ENCODE measurements around the gene SREBF1.

GRCh38 chr17:17815062-17815406, 21.8 kb downstream of the SREBF1 start:
- no peak for TF ChIP-seq EZH2 (IDR thresholded peaks at IDR 0.05; ENCODE audit: low read depth)
- TF ChIP-seq, protein P1, sequence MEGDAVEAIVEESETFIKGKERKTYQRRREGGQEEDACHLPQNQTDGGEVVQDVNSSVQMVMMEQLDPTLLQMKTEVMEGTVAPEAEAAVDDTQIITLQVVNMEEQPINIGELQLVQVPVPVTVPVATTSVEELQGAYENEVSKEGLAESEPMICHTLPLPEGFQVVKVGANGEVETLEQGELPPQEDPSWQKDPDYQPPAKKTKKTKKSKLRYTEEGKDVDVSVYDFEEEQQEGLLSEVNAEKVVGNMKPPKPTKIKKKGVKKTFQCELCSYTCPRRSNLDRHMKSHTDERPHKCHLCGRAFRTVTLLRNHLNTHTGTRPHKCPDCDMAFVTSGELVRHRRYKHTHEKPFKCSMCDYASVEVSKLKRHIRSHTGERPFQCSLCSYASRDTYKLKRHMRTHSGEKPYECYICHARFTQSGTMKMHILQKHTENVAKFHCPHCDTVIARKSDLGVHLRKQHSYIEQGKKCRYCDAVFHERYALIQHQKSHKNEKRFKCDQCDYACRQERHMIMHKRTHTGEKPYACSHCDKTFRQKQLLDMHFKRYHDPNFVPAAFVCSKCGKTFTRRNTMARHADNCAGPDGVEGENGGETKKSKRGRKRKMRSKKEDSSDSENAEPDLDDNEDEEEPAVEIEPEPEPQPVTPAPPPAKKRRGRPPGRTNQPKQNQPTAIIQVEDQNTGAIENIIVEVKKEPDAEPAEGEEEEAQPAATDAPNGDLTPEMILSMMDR (conservative IDR thresholded peaks at IDR 0.05) = no peak
